NCI-H345 (cell line): ENCODE results near the gene MTHFD1L.
"Not testable (repeated sequence)": the region's sequence is repeated elsewhere in the genome, so short reads cannot be mapped to it uniquely, and the experiment has no call there.

Experiments used
- DNase-seq: peaks from one replicate; lab custom pipeline; 2025; lab: John Stamatoyannopoulos, UW

Gene MTHFD1L

GRCh38 chr6:151123641-151124040 lies 258.1 kb downstream of the MTHFD1L start:
- not testable (repeated sequence) for DNase-seq

GRCh38 chr6:151125242-151125641 lies 259.7 kb downstream of the MTHFD1L start:
- not testable (repeated sequence) for DNase-seq

- not testable (repeated sequence) for DNase-seq
Observed at GRCh38 chr6:151125651-151126416, 260.3 kb downstream of the MTHFD1L start.

GRCh38 chr6:151126417-151126724 lies 260.9 kb downstream of the MTHFD1L start:
- not testable (repeated sequence) for DNase-seq

GRCh38 chr6:151127133-151127798 lies 261.8 kb downstream of the MTHFD1L start:
- DNase-seq, result not testable (repeated sequence)

GRCh38 chr6:151128763-151129370 lies 263.4 kb downstream of the MTHFD1L start:
- DNase-seq, result no peak

GRCh38 chr6:151130329-151130728 lies 264.8 kb downstream of the MTHFD1L start:
- no peak for DNase-seq

GRCh38 chr6:151131324-151132007 lies 266.0 kb downstream of the MTHFD1L start:
- DNase-seq, result no peak

GRCh38 chr6:151136141-151136755 lies 270.7 kb downstream of the MTHFD1L start:
- no peak for DNase-seq

- peak; percentile 25 for DNase-seq
Observed at GRCh38 chr6:151137542-151137941, 272.0 kb downstream of the MTHFD1L start.

- no peak for DNase-seq
Observed at GRCh38 chr6:151139524-151139923, 274.0 kb downstream of the MTHFD1L start.

GRCh38 chr6:151140767-151141166 lies 275.3 kb downstream of the MTHFD1L start:
- no peak for DNase-seq

GRCh38 chr6:151141685-151142084 lies 276.2 kb downstream of the MTHFD1L start:
- no peak for DNase-seq

GRCh38 chr6:151142676-151143075 lies 277.2 kb downstream of the MTHFD1L start:
- no peak for DNase-seq

GRCh38 chr6:151143337-151143736 lies 277.8 kb downstream of the MTHFD1L start:
- DNase-seq, result no peak

- DNase-seq, result no peak
Observed at GRCh38 chr6:151143806-151144205, 278.3 kb downstream of the MTHFD1L start.

GRCh38 chr6:151147118-151147832 lies 281.8 kb downstream of the MTHFD1L start:
- no peak for DNase-seq

GRCh38 chr6:151148111-151148510 lies 282.6 kb downstream of the MTHFD1L start:
- no peak for DNase-seq

GRCh38 chr6:151149793-151150192 lies 284.3 kb downstream of the MTHFD1L start:
- DNase-seq, result no peak
